ENCODE measurements around the gene KRT4.

DNA sequence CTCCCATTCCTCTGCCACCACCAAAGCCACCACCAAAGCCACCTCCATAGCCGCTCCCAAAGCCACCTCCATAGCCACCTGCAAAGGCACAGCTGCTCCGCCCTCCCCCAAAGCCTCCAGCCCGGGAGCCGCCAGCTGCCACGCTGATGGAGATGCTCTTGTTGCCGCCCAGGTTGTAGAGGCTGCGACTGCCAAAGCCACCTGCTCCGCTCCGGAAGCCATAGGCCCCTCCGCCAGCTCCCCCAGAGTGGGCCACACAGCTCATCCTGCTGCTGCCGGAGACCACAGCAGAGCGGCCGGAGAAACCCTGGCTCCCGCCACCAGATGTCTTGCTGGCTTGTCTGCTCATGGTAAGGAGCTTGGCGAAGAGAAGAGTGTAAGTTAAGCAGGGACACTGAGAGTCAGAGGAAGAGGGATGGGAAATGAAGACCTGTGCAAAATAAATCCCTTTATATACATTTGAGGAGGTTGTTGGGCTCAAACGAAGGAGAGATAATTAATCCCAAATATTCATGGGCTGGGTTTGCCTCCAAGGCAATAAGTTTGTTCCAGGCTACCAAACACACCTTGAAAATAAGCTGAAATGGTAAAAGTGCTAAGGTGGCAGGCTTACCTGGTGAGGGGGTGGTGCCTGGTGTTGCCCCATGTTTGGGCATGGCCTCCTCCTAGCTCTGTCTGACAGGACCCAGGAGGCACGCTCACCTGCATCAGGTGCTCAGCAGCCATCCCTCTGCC, 18.1 kb downstream of the KRT4 start, which contains the start of gene KRT3:
- TF ChIP-seq, protein P1, sequence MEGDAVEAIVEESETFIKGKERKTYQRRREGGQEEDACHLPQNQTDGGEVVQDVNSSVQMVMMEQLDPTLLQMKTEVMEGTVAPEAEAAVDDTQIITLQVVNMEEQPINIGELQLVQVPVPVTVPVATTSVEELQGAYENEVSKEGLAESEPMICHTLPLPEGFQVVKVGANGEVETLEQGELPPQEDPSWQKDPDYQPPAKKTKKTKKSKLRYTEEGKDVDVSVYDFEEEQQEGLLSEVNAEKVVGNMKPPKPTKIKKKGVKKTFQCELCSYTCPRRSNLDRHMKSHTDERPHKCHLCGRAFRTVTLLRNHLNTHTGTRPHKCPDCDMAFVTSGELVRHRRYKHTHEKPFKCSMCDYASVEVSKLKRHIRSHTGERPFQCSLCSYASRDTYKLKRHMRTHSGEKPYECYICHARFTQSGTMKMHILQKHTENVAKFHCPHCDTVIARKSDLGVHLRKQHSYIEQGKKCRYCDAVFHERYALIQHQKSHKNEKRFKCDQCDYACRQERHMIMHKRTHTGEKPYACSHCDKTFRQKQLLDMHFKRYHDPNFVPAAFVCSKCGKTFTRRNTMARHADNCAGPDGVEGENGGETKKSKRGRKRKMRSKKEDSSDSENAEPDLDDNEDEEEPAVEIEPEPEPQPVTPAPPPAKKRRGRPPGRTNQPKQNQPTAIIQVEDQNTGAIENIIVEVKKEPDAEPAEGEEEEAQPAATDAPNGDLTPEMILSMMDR (conservative IDR thresholded peaks at IDR 0.05; ENCODE audit: low read length): no peak
- TF ChIP-seq EZH2phosphoT487 (IDR thresholded peaks at IDR 0.05; ENCODE audit: borderline replicate concordance, low read depth, low read length): no peak
